ENCODE measurements around the gene EYA4. TPM values are rescaled to one million over a fixed set of nuclear protein-coding genes. Genes with fewer than 3 reads are reported as not detected.
"Not testable (repeated sequence)": the region's sequence is repeated elsewhere in the genome, so short reads cannot be mapped to it uniquely, and the experiment has no call there.

Gene EYA4
- polyA plus RNA-seq, 1 donor = 0.21 TPM

DNA sequence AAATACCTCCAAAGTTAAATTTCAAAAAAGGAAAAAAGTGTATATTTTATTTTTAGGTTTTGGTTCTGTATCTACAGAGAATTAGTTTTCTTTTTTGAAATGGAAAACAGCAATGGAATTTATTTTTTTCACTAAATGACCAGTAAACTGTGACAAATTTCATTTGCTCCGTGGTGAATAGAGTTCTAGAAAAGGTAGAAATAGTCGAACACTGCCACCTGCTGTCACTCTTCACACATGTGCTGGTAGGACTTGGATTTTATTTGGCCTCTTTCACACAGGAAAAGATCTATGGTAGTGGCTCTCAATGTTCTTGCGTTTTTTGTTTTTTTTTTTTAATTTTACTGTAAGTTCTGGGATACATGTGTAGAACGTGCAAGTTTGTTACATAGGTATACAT is 312.5 kb downstream of the EYA4 start:
- Histone ChIP-seq H3K4me1 (ENCODE audit: control insufficient read depth, insufficient read depth, low read length) (no peaks in the 10 kb centered on the region), H3K27ac (ENCODE audit: low read length) (no peak overlapping the region), H3K27me3 (ENCODE audit: control insufficient read depth, insufficient read depth, low read length) (no peaks in the 10 kb centered on the region), H3K36me3 (ENCODE audit: control insufficient read depth, insufficient read depth, low read length) (no peaks in the 10 kb centered on the region), H3K9me3 (ENCODE audit: control insufficient read depth, low read depth, low read length) (no peaks in the 10 kb centered on the region), H3K4me3 (ENCODE audit: low read length) (no peak overlapping the region)
- DNase-seq = peak in 1 of 2 donors; percentile 8
- 0% methylated on average over 1 of the region's 4 CpGs for WGBS (ENCODE audit: insufficient coverage, low lambda C conversion rate)

DNA sequence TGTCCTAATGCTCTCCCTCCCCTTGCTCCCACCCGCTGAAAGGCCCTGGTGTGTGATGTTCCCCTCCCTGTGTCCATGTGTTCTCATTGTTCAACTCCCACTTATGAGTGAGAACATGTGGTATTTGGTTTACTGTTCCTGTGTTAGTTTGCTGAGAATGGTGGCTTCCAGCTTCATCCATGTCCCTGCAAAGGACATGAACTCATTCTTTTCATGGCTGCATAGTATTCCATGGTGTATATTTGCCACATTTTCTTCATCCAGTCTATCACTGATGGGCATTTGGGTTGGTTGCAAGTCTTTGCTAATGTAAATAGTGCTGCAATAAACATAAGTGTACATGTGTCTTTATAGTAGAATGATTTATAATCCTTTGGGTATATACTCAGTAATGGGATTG is 313.0 kb downstream of the EYA4 start:
- not testable (repeated sequence) for H3K9me3 ChIP-seq (ENCODE audit: control insufficient read depth, low read depth, low read length); H3K4me1 ChIP-seq (ENCODE audit: control insufficient read depth, insufficient read depth, low read length); H3K27ac ChIP-seq (ENCODE audit: low read length); H3K27me3 ChIP-seq (ENCODE audit: control insufficient read depth, insufficient read depth, low read length); DNase-seq; H3K4me3 ChIP-seq (ENCODE audit: low read length); H3K36me3 ChIP-seq (ENCODE audit: control insufficient read depth, insufficient read depth, low read length)
- no CpG with 5 or more reads among the region's 1 CpG for WGBS (ENCODE audit: insufficient coverage, low lambda C conversion rate)

DNA sequence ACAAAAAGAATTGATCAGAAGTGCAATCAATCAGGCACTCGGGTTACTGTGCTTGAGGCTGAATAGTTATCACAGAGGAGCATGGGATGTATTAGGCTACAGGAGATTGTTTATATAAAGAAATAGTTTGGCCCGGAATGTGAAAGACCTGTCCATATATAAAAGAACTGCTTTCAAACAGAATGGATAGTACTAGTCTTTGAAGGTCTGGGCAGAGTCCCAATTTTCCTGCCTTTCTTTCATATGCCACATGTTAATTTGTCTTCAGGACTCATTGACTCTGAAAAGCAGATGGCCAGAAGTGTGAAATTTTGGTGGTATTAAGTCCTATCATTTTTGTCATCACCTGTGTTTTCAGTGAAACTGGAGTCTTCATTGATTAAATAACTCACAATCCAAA is 314.5 kb downstream of the EYA4 start:
- no peaks in the 10 kb centered on the region for H3K9me3 ChIP-seq (ENCODE audit: control insufficient read depth, low read depth, low read length)
- H3K27ac ChIP-seq (ENCODE audit: low read length) = no peak overlapping the region
- no peaks in the 10 kb centered on the region for H3K36me3 ChIP-seq (ENCODE audit: control insufficient read depth, insufficient read depth, low read length)
- H3K27me3 ChIP-seq (ENCODE audit: control insufficient read depth, insufficient read depth, low read length) = no peaks in the 10 kb centered on the region
- no peak for DNase-seq
- no peaks in the 10 kb centered on the region for H3K4me1 ChIP-seq (ENCODE audit: control insufficient read depth, insufficient read depth, low read length)
- H3K4me3 ChIP-seq (ENCODE audit: low read length) = no peak overlapping the region
- WGBS (ENCODE audit: insufficient coverage, low lambda C conversion rate) = 80% methylated on average over 1 of the region's 2 CpGs

DNA sequence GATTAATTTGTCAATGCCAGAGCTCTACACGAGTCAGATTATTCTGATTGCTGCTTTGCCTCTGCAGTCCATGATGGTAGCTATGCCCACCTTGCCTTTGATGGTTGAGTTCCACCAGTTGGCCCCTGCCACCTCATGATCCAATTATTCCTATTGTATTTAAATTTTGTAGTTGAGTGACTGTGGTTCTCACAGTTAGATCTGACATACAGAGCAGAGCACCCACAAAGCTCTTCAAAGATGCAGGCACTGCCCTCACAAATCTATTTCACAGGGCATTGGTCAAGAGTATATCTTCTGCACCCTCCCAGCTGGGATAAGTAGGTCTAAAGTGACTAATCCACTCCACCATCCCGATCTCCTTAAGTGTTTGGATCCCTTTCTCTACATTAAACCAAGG is 318.8 kb downstream of the EYA4 start:
- no peak for DNase-seq
- no peaks in the 10 kb centered on the region for H3K9me3 ChIP-seq (ENCODE audit: control insufficient read depth, low read depth, low read length)
- no peak overlapping the region for H3K27ac ChIP-seq (ENCODE audit: low read length)
- WGBS (ENCODE audit: insufficient coverage, low lambda C conversion rate) = no CpG with 5 or more reads among the region's 2 CpGs
- no peaks in the 10 kb centered on the region for H3K4me1 ChIP-seq (ENCODE audit: control insufficient read depth, insufficient read depth, low read length)
- no peaks in the 10 kb centered on the region for H3K27me3 ChIP-seq (ENCODE audit: control insufficient read depth, insufficient read depth, low read length)
- H3K4me3 ChIP-seq (ENCODE audit: low read length) = no peak overlapping the region
- H3K36me3 ChIP-seq (ENCODE audit: control insufficient read depth, insufficient read depth, low read length) = no peaks in the 10 kb centered on the region

DNA sequence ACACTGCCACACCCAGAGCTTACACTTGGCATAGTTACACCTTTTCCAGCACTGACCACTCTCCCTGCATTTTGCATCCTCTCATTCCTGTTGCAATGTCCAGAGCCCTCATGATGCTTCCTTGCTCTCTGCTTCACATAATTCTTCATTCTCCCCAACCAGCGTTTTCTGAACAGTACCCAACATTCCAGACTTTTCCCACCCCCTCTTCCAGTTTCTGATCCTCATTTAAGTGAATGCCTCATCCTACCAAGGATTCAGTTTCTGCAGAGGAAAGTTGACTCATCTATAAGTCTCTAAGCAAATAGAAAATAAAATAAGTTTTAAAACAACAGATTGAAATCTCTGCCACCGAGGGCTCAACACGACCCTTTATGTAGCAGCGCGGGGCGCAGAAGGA is 326.5 kb downstream of the EYA4 start:
- 86% methylated on average over 5 of the region's 6 CpGs for WGBS (ENCODE audit: insufficient coverage, low lambda C conversion rate)
- no peak for DNase-seq
- H3K27ac ChIP-seq (ENCODE audit: low read length) = no peak overlapping the region

DNA sequence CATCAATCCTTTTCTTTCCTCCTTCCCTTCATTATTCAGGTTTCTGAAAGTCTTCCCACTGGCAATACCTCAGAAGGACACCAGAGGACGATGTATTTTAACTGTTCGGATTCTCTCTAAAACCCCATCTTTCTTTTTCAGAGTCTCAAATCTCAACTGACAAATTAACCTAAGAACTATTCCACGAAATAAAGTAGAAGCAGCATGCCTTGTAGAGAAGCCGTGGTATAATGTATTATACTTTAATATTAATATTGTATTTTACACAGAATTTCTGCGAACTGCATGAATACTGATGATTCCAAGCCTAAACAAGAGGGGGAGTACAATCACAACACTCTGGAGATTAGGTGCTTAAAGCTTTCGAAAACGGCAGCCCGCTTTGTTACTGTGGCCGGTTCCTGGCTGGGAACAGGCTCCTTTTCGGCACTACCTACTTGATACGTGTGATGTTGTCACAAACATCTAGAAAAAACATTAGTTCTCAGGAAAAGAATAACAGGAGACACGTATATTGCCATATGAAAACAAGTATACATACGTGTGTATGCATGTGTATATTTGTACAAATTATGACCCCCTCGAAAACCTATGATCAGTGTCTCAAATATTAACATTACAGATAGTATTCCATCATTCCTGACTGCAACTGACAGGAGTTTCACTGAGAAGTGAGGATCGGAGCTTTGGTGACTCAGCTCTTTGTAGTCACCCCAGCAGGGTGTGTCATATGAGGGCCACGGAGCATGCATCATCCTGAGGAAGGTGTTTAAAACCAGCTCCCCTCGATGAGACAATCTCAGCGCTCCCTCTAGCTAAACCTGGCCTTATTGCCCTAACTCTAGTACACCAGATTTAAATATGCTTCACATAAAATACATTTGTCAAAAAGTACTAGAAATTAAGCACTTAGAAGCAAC is 328.1 kb downstream of the EYA4 start:
- WGBS (ENCODE audit: insufficient coverage, low lambda C conversion rate) = 6% methylated on average over 2 of the region's 18 CpGs
- Histone ChIP-seq H3K27ac (ENCODE audit: low read length) (peak overlapping the region; percentile 20), H3K36me3 (ENCODE audit: control insufficient read depth, insufficient read depth, low read length) (no peaks in the 10 kb centered on the region), H3K4me1 (ENCODE audit: control insufficient read depth, insufficient read depth, low read length) (peaks cover 3% of the 10 kb centered on the region), H3K4me3 (ENCODE audit: low read length) (peak overlapping the region; percentile 30), H3K27me3 (ENCODE audit: control insufficient read depth, insufficient read depth, low read length) (peaks cover 8% of the 10 kb centered on the region), H3K9me3 (ENCODE audit: control insufficient read depth, low read depth, low read length) (no peaks in the 10 kb centered on the region)
- peak in 1 of 2 donors; percentile 24 for DNase-seq

More for the DNA sequence above, 326.5 kb downstream of the EYA4 start:
- Histone ChIP-seq H3K4me1 (ENCODE audit: control insufficient read depth, insufficient read depth, low read length) (peaks cover 3% of the 10 kb centered on the region), H3K27me3 (ENCODE audit: control insufficient read depth, insufficient read depth, low read length) (peaks cover 8% of the 10 kb centered on the region), H3K9me3 (ENCODE audit: control insufficient read depth, low read depth, low read length) (no peaks in the 10 kb centered on the region), H3K4me3 (ENCODE audit: low read length) (no peak overlapping the region), H3K36me3 (ENCODE audit: control insufficient read depth, insufficient read depth, low read length) (no peaks in the 10 kb centered on the region)

DNA sequence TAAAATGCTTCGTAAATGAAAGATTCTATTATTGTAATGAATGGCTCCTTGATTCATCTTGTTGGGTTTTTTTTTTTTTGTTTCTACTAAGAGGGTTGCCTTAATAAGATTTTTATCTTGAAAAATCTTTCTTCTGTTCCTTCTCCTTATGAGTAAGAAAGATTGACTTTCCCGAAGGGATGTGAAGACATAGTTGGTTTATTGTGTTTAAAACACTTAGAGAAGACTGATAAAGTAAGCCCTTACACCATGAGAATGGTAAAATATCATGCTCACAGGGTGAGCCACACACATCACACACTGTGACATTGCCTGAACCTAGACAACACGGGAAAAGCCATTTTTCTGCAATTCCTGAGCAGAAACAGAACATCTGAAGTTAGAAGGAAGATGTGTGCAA is 330.5 kb downstream of the EYA4 start:
- Histone ChIP-seq H3K4me1 (ENCODE audit: control insufficient read depth, insufficient read depth, low read length) (peaks cover 3% of the 10 kb centered on the region), H3K4me3 (ENCODE audit: low read length) (no peak overlapping the region), H3K27ac (ENCODE audit: low read length) (no peak overlapping the region), H3K36me3 (ENCODE audit: control insufficient read depth, insufficient read depth, low read length) (no peaks in the 10 kb centered on the region), H3K27me3 (ENCODE audit: control insufficient read depth, insufficient read depth, low read length) (peaks cover 8% of the 10 kb centered on the region), H3K9me3 (ENCODE audit: control insufficient read depth, low read depth, low read length) (no peaks in the 10 kb centered on the region)
- DNase-seq = no peak
- WGBS (ENCODE audit: insufficient coverage, low lambda C conversion rate) = 60% methylated on average over 2 of the region's 3 CpGs

DNA sequence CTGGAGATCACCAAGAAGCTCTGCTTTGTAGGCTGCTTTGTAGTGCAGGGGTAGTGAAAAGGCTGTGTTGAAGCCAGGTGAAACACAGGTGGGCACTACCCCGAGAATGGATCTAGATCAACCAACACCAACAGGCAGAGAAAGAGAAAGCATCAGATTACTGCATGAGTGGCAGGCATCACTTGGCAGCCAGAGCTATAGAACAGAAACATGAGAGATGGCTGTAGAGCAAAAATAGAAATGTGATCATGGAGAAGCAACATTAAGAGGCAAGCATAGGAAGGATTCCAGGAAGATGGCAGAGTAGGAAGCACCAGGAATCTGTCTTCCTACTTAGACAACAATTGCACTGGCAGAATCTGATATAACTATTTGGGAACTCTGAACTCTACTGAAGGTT is 336.7 kb downstream of the EYA4 start:
- Histone ChIP-seq H3K36me3 (ENCODE audit: control insufficient read depth, insufficient read depth, low read length) (no peaks in the 10 kb centered on the region), H3K27ac (ENCODE audit: low read length) (no peak overlapping the region), H3K4me3 (ENCODE audit: low read length) (no peak overlapping the region), H3K27me3 (ENCODE audit: control insufficient read depth, insufficient read depth, low read length) (no peaks in the 10 kb centered on the region), H3K9me3 (ENCODE audit: control insufficient read depth, low read depth, low read length) (no peaks in the 10 kb centered on the region), H3K4me1 (ENCODE audit: control insufficient read depth, insufficient read depth, low read length) (no peaks in the 10 kb centered on the region)
- no CpG with 5 or more reads among the region's 1 CpG for WGBS (ENCODE audit: insufficient coverage, low lambda C conversion rate)
- DNase-seq = no peak

All from large intestine (tissue), 3 donors.